Neutrophil (primary cell): ENCODE measurements around the gene ADAMTSL1.

Experiments
- H3K27ac ChIP-seq: fragments of 200-600 bp; sonication (generic); 2 replicates; pipeline ENCODE4 v1.5.1; 2016; ENCODE audit warnings: mild to moderate bottlenecking, moderate library complexity
- H3K27me3 ChIP-seq: fragments of 200-600 bp; sonication (generic); 2 replicates; pipeline ENCODE4 v1.6.0; 2016; ENCODE audit warnings: mild to moderate bottlenecking
- H3K36me3 ChIP-seq: fragments of 200-600 bp; sonication (generic); 2 replicates; pipeline ENCODE4 v1.5.1; 2017
- H3K4me1 ChIP-seq, 2 experiments: fragments of 200-600 bp in 1 of 2; sonication (generic) in 1 of 2; 1 replicate in 1 of 2; 2 replicates in 1 of 2; pipeline versions ENCODE4 v1.5.1 to v1.6.1; 2013 to 2016; ENCODE audit warnings: low read depth in 1 of 2, low read length in 1 of 2, mild to moderate bottlenecking in 1 of 2, moderate library complexity in 1 of 2; ENCODE audit not compliant: control insufficient read depth in 1 of 2, insufficient read depth in 1 of 2
- H3K4me3 ChIP-seq, 2 experiments: fragments of 200-600 bp in 1 of 2; sonication (generic) in 1 of 2; 1 replicate in 1 of 2; 2 replicates in 1 of 2; pipeline ENCODE4 v1.5.1; 2013 to 2016; ENCODE audit warnings: low read depth in 1 of 2, low read length in 1 of 2, mild to moderate bottlenecking in 1 of 2, moderate library complexity in 1 of 2
- H3K9me3 ChIP-seq: fragments of 200-600 bp; sonication (generic); 2 replicates; pipeline ENCODE4 v1.5.1; 2016
- TF ChIP-seq, protein P1 (sequence below): fragments of 200-600 bp; sonication (generic); IDR thresholded peaks from 2 replicates; pipeline ENCODE4 v1.5.1; 2016; ENCODE audit warnings: antibody characterized with exemption

ADAMTSL1 gene

DNA sequence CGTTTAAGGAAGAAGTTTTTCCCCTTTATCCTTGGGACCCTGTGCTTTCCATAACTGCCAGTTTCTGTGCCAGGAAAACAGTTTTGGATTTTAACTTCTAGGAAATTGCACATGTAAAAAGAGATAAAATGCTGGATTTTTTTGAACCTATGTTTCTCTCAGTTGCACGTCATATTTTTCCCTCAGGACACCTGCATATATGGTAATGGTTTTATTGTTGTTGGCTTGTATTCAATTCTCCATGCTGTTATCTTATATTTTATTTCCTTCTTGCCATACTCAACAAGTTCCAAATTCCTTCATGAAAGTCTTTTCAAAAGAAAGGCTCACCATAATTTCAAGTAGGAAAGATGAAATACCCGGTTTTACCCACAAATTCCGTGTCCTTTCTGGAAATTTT is 7.9 kb upstream of the ADAMTSL1 start:
- H3K4me1 ChIP-seq: no peaks in the 10 kb centered on the region
- H3K4me3 ChIP-seq: no peak overlapping the region
- no peaks in the 10 kb centered on the region for H3K36me3 ChIP-seq
- no peaks in the 10 kb centered on the region for H3K27me3 ChIP-seq
- TF ChIP-seq, protein P1, sequence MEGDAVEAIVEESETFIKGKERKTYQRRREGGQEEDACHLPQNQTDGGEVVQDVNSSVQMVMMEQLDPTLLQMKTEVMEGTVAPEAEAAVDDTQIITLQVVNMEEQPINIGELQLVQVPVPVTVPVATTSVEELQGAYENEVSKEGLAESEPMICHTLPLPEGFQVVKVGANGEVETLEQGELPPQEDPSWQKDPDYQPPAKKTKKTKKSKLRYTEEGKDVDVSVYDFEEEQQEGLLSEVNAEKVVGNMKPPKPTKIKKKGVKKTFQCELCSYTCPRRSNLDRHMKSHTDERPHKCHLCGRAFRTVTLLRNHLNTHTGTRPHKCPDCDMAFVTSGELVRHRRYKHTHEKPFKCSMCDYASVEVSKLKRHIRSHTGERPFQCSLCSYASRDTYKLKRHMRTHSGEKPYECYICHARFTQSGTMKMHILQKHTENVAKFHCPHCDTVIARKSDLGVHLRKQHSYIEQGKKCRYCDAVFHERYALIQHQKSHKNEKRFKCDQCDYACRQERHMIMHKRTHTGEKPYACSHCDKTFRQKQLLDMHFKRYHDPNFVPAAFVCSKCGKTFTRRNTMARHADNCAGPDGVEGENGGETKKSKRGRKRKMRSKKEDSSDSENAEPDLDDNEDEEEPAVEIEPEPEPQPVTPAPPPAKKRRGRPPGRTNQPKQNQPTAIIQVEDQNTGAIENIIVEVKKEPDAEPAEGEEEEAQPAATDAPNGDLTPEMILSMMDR: no peak
- H3K9me3 ChIP-seq: no peaks in the 10 kb centered on the region
- H3K27ac ChIP-seq: no peak overlapping the region

- Histone ChIP-seq H3K4me1 (no peaks in the 10 kb centered on the region), H3K27me3 (peaks cover under 1% of the 10 kb centered on the region), H3K36me3 (no peaks in the 10 kb centered on the region), H3K4me3 (no peak overlapping the region), H3K9me3 (no peaks in the 10 kb centered on the region), H3K27ac (no peak overlapping the region)
- TF ChIP-seq, protein P1: no peak
Measured at GRCh38 chr9:18467696-18468095, 6.3 kb upstream of the ADAMTSL1 start.

GRCh38 chr9:18472435-18472834 is 1.5 kb upstream of the ADAMTSL1 start:
- Histone ChIP-seq H3K27ac (no peak overlapping the region), H3K4me3 (no peak overlapping the region)
- TF ChIP-seq, protein P1: no peak

GRCh38 chr9:18472841-18473251 is 1.1 kb upstream of the ADAMTSL1 start:
- TF ChIP-seq, protein P1: no peak
- no peaks in the 10 kb centered on the region for H3K9me3 ChIP-seq
- H3K36me3 ChIP-seq: no peaks in the 10 kb centered on the region
- H3K27ac ChIP-seq: no peak overlapping the region
- no peak overlapping the region for H3K4me3 ChIP-seq
- peaks cover 26% of the 10 kb centered on the region for H3K27me3 ChIP-seq
- H3K4me1 ChIP-seq: no peaks in the 10 kb centered on the region

More at GRCh38 chr9:18472435-18472834, 1.5 kb upstream of the ADAMTSL1 start:
- H3K9me3 ChIP-seq: no peaks in the 10 kb centered on the region
- H3K4me1 ChIP-seq: no peaks in the 10 kb centered on the region
- no peaks in the 10 kb centered on the region for H3K36me3 ChIP-seq
- peaks cover 26% of the 10 kb centered on the region for H3K27me3 ChIP-seq

- H3K9me3 ChIP-seq: no peaks in the 10 kb centered on the region
- TF ChIP-seq, protein P1: no peak
- H3K4me3 ChIP-seq: no peak overlapping the region
- H3K4me1 ChIP-seq: no peaks in the 10 kb centered on the region
- H3K27ac ChIP-seq: no peak overlapping the region
- peaks cover 26% of the 10 kb centered on the region for H3K27me3 ChIP-seq
- H3K36me3 ChIP-seq: no peaks in the 10 kb centered on the region
Measured at GRCh38 chr9:18474783-18475182, 830 bp downstream of the ADAMTSL1 start.
